Measurements from ENCODE around the gene OR2T11. TPM values are rescaled to one million over a fixed set of nuclear protein-coding genes. Genes with fewer than 3 reads are reported as not detected.
"Not testable (repeated sequence)": the region's sequence is repeated elsewhere in the genome, so short reads cannot be mapped to it uniquely, and the experiment has no call there.

Gene OR2T11
- total RNA-seq, 3 donors from 2014 or later: not detected

DNA sequence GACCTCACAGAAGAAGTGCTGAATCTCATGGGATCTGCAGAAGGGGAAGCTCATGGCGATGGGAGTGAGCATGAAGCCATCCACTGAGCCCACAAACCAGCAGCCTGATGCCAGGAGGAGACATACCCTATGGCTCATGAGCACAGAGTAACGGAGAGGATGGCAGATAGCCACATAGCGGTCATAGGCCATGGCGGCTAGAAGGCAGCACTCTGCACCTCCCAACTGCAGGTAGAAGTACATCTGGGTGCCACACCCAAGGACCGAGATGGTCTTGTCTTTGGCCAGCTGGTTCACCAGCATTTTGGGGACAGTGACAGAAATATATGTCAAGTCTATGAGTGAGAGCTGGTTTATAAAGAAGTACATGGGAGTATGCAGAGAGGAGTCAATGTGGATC, 41.7 kb downstream of the OR2T11 start:
- peaks cover 11% of the 10 kb centered on the region for H3K27me3 Mint-ChIP-seq (ENCODE audit: low read depth)
- H3K4me3 Mint-ChIP-seq: no peak overlapping the region
- DNase-seq (no peak), ATAC-seq (no peak)
- no peaks in the 10 kb centered on the region for H3K9me3 Mint-ChIP-seq
- H3K4me1 Mint-ChIP-seq (ENCODE audit: low read depth): peaks cover 5% of the 10 kb centered on the region
- H3K36me3 Mint-ChIP-seq (ENCODE audit: insufficient read depth): no peaks in the 10 kb centered on the region

DNA sequence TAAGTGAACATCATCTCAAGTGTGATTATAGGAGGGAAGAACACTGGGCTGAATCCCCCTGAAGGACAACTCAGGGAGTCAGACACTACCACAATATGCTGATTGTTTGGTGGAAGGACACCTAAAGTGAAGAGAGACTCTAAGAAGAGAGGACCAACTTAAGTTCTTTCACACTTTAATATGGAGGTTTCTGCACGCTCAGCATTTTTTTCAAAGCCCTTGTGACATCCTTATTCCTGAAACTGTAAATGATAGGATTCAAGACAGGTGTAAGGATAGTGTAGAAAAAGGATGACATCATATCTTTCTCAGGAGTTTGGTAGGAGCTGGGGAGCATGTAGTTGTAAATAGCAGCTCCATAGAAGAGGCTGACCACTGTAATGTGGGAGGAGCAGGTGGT, 42.2 kb downstream of the OR2T11 start:
- Mint-ChIP-seq H3K4me3 (no peak overlapping the region), H3K36me3 (ENCODE audit: insufficient read depth) (no peaks in the 10 kb centered on the region), H3K9me3 (no peaks in the 10 kb centered on the region), H3K4me1 (ENCODE audit: low read depth) (peaks cover 5% of the 10 kb centered on the region), H3K27me3 (ENCODE audit: low read depth) (peaks cover 11% of the 10 kb centered on the region)
- DNase-seq: no peak
- no peak for ATAC-seq

DNA sequence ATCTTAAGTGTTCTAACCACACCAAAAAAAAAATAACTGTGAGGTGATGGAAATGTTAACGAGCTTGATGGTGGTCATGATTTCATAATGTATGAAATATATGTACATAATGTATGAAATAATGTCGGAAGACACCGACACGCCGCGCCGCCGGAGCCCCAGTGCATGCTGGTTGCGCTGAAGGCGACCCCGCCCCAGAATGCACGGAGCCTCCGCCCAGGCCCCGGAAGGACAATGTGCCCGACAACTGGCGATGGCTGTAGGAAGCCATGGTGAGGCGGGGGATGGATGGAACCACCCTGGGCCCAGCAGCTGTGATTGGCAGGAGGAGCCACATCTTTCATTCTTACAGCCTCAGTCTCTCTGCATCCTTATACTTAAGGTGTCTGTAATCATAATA, 44.8 kb downstream of the OR2T11 start:
- no peaks in the 10 kb centered on the region for H3K9me3 Mint-ChIP-seq
- no peak for ATAC-seq

DNA sequence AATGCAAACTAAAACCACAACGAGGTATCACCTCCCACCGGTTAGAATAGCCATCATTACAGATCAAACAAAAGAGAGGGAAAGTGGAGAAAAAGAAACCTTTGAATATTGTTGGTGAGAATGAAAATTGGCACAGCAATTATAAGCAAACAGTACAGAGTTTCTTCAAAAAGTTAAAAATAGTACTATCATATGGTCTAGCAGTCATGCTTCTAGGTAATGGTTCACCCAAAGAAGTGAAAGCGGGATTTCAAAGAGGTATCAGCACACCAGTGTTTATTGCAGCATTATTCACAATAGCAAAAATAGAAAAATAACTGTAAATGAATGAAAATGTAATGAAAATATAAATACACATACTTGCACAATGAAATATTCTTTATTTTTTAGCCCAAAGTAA, 45.6 kb downstream of the OR2T11 start:
- no peaks in the 10 kb centered on the region for H3K4me1 Mint-ChIP-seq (ENCODE audit: low read depth)
- no peak overlapping the region for H3K4me3 Mint-ChIP-seq
- no peaks in the 10 kb centered on the region for H3K36me3 Mint-ChIP-seq (ENCODE audit: insufficient read depth)
- peaks cover 11% of the 10 kb centered on the region for H3K27me3 Mint-ChIP-seq (ENCODE audit: low read depth)
- H3K9me3 Mint-ChIP-seq: no peaks in the 10 kb centered on the region
- DNase-seq (no peak), ATAC-seq (no peak)

More for the DNA sequence above, 44.8 kb downstream of the OR2T11 start:
- no peak for DNase-seq
- H3K4me1 Mint-ChIP-seq (ENCODE audit: low read depth): no peaks in the 10 kb centered on the region
- H3K4me3 Mint-ChIP-seq: no peak overlapping the region
- H3K36me3 Mint-ChIP-seq (ENCODE audit: insufficient read depth): no peaks in the 10 kb centered on the region
- peaks cover 11% of the 10 kb centered on the region for H3K27me3 Mint-ChIP-seq (ENCODE audit: low read depth)

DNA sequence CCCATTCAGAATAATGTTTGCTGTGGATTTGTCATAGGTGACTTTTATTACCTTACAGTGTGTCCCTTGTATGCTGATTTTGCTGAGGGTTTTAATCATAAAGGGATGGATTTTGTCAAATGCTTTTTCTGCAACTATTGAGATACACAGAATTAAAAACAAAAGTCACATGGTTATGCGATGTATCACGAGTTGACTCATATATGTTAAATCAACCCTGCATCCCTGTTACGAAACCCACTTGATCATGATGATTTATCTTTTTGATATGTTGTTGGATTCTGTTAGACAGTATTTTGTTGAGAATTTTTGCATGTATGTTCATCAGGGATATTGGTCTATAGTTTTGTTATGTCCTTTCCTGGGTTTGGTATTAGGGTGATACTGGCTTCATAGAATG, 49.6 kb downstream of the OR2T11 start:
- Mint-ChIP-seq H3K36me3 (ENCODE audit: insufficient read depth) (no peaks in the 10 kb centered on the region), H3K27me3 (ENCODE audit: low read depth) (no peaks in the 10 kb centered on the region), H3K4me3 (no peak overlapping the region), H3K4me1 (ENCODE audit: low read depth) (no peaks in the 10 kb centered on the region), H3K9me3 (no peaks in the 10 kb centered on the region)
- ATAC-seq (no peak), DNase-seq (no peak)

DNA sequence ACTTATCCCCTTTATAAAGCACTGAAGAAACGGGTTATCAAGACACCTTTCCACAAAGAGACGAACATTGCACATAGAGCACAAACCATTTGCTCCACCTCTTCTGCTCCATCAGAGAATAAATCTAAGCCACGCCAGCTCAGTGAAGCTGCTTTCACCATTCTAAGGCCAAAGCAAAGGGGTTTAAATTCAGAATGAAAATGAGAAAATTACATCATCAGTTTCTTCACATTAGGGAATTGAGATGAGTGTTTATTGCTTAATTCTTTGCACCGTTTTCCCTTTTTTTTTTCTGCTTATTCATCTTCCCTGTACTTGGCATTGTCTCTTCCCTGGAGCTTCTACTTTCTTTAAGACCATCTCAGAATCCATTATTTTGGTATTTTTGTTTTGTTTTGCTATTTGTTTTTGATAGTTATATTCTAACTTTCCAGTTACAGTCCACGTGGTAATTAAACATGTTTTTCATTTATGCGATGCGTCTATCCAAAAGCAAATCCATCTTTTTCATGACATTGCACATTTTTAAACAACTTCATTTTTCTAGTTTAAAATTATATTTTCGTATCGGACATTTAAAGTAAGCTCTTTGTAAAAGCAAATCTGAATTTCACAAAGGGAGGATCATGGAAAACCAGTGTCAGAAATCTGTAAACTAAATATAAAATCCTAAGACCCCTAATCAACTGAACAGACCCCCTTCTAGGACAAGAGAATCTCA, 58.5 kb downstream of the OR2T11 start:
- DNase-seq: no peak
- Mint-ChIP-seq H3K4me3 (no peak overlapping the region), H3K27me3 (ENCODE audit: low read depth) (no peaks in the 10 kb centered on the region), H3K36me3 (ENCODE audit: insufficient read depth) (no peaks in the 10 kb centered on the region), H3K4me1 (ENCODE audit: low read depth) (no peaks in the 10 kb centered on the region), H3K9me3 (peaks cover 4% of the 10 kb centered on the region)
- no peak for ATAC-seq

DNA sequence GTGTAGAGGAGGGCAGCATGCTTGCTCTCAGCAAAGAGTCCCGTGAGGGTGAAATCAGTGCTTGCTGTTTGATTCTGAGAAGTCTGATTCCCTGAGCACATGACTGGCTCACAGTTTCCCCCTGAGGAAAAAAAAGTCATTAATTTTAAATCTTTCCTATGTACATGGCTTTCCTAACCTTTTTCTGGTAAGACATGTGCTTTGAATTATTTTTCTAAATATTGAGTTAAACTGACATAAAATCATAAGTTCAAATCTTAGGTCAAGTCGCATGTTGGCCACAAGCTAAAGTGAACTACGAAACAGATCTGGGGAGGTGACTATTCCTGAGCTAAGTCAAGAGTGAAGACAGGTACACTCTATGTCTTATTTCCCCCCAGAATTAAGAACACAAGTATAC, 60.2 kb downstream of the OR2T11 start, which contains the start of gene OR2T34:
Gene OR2T34 (minus strand): TSS at position 101 of the 400 bp plus-strand sequence. CDS start 0 bp downstream, at position 101.
- H3K36me3 Mint-ChIP-seq (ENCODE audit: insufficient read depth); DNase-seq; ATAC-seq; H3K4me1 Mint-ChIP-seq (ENCODE audit: low read depth); H3K4me3 Mint-ChIP-seq; H3K27me3 Mint-ChIP-seq (ENCODE audit: low read depth); H3K9me3 Mint-ChIP-seq: not testable (repeated sequence)

DNA sequence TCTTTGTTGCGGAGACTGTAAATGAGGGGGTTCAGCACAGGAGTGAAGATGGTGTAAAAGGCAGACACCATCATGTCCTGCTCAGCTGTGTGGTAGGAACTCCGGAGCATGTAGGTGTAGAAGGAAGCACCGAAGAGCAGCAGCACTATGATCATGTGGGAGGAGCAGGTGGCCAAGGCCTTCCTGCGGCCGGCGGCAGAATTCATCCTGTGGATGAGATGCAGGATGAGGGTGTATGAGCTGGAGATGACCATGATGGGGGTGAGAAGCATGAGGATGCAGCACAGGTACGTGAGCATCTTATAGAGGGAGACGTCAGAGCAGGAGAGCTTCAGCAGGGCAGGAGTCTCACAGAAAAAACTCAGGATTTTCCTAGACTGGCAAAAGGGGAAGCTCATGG, 61.0 kb downstream of the OR2T11 start:
- H3K9me3 Mint-ChIP-seq; H3K27me3 Mint-ChIP-seq (ENCODE audit: low read depth); DNase-seq; ATAC-seq; H3K36me3 Mint-ChIP-seq (ENCODE audit: insufficient read depth); H3K4me3 Mint-ChIP-seq; H3K4me1 Mint-ChIP-seq (ENCODE audit: low read depth): not testable (repeated sequence)

Other genes with a start within 250 kb of the OR2T11 start
- gene OR2T1, start 232.0 kb downstream of the OR2T11 start, total RNA-seq: not detected
- not detected for gene OR2T2, start 189.5 kb downstream of the OR2T11 start, total RNA-seq
- gene OR2T3, start 161.7 kb downstream of the OR2T11 start, total RNA-seq: not detected
- not detected for gene OR2T5, start 146.5 kb downstream of the OR2T11 start, total RNA-seq
- not detected for gene OR2G6, start 127.0 kb downstream of the OR2T11 start, total RNA-seq
- not detected for gene OR2T29, start 72.3 kb downstream of the OR2T11 start, total RNA-seq
- not detected for gene OR2T34, start 60.3 kb downstream of the OR2T11 start, total RNA-seq
- gene OR2T10, start 37.4 kb downstream of the OR2T11 start, total RNA-seq: not detected
- gene OR2T35, start 10.2 kb upstream of the OR2T11 start, total RNA-seq: not detected
- not detected for gene OR2T27, start 20.4 kb upstream of the OR2T11 start, total RNA-seq
- not detected for gene OR14I1, start 67.7 kb upstream of the OR2T11 start, total RNA-seq
- gene LYPD8, start 120.7 kb upstream of the OR2T11 start, total RNA-seq: not detected
- gene SH3BP5L, start 190.8 kb upstream of the OR2T11 start, total RNA-seq: 10 to 100 TPM; 14.9 to 16.4 (median 16.1) TPM
- 10 to 100 TPM; 35.9 to 38.3 (median 37.2) TPM for gene ZNF672, start 203.1 kb upstream of the OR2T11 start, total RNA-seq
- gene ZNF692, start 224.0 kb upstream of the OR2T11 start, total RNA-seq: 10 to 100 TPM; 59.8 to 72.6 (median 70.1) TPM